ENCODE data around the gene BRD1. TPM values are rescaled to one million over a fixed set of nuclear protein-coding genes. Genes with fewer than 3 reads are reported as not detected.
"Not testable (repeated sequence)": the region's sequence is repeated elsewhere in the genome, so short reads cannot be mapped to it uniquely, and the experiment has no call there.

BRD1 gene
- total RNA-seq, 1 donor from 2014 or later = 34.3 TPM

DNA sequence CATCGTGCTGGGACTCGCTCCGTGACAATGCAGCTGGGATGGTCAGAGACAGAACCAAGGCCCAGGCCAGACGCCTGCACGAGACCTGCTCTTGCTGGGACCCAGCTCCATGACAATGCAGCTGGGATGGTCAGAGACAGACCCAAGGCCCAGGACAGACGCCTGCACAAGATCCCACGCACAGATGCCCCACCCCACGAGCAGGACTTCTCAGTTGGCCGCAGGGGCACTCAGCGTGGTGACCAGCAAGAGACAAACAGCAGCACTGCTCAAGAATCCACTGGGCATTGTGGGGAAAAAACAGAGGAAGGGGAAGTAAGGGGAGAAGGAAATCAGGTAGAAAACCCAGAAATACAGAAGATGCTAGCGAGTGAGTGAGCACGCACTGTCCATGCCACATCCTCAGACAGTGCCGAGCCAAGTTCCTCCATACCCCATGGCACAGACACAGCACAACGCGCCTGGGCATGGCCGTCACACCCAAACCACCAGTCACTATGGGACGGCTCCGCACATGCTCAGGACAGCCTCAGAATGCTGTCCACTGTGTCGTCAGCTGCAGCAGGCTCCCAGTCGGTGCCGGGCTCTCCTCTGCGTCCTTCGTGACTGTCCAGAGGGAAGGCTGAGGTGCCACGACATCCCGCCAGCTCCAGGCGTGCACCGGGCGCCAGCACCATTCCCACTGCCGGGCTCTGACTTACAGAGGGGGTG is 44.5 kb downstream of the BRD1 start:
- Mint-ChIP-seq H3K4me3 (ENCODE audit: unreplicated experiment) (no peak overlapping the region), H3K27ac (ENCODE audit: unreplicated experiment) (no peak overlapping the region)

GRCh38 chr22:49781886-49782285 is 45.8 kb downstream of the BRD1 start:
- H3K9me3 Mint-ChIP-seq (ENCODE audit: unreplicated experiment); H3K27ac Mint-ChIP-seq (ENCODE audit: unreplicated experiment); H3K4me3 Mint-ChIP-seq (ENCODE audit: unreplicated experiment); DNase-seq (ENCODE audit: extremely low spot score, unreplicated experiment); H3K4me1 Mint-ChIP-seq (ENCODE audit: unreplicated experiment); H3K27me3 Mint-ChIP-seq (ENCODE audit: unreplicated experiment): not testable (repeated sequence)
- H3K36me3 Mint-ChIP-seq (ENCODE audit: unreplicated experiment) = peaks cover 19% of the 10 kb centered on the region

More for the DNA sequence above, 44.5 kb downstream of the BRD1 start:
- Mint-ChIP-seq H3K9me3 (ENCODE audit: unreplicated experiment) (no peaks in the 10 kb centered on the region), H3K4me1 (ENCODE audit: unreplicated experiment) (peaks cover 5% of the 10 kb centered on the region), H3K27me3 (ENCODE audit: unreplicated experiment) (no peaks in the 10 kb centered on the region), H3K36me3 (ENCODE audit: unreplicated experiment) (peaks cover 25% of the 10 kb centered on the region)
- DNase-seq (ENCODE audit: extremely low spot score, unreplicated experiment) = no peak
- TF ChIP-seq, protein P1, sequence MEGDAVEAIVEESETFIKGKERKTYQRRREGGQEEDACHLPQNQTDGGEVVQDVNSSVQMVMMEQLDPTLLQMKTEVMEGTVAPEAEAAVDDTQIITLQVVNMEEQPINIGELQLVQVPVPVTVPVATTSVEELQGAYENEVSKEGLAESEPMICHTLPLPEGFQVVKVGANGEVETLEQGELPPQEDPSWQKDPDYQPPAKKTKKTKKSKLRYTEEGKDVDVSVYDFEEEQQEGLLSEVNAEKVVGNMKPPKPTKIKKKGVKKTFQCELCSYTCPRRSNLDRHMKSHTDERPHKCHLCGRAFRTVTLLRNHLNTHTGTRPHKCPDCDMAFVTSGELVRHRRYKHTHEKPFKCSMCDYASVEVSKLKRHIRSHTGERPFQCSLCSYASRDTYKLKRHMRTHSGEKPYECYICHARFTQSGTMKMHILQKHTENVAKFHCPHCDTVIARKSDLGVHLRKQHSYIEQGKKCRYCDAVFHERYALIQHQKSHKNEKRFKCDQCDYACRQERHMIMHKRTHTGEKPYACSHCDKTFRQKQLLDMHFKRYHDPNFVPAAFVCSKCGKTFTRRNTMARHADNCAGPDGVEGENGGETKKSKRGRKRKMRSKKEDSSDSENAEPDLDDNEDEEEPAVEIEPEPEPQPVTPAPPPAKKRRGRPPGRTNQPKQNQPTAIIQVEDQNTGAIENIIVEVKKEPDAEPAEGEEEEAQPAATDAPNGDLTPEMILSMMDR (IDR thresholded peaks at IDR 0.05) = no peak

DNA sequence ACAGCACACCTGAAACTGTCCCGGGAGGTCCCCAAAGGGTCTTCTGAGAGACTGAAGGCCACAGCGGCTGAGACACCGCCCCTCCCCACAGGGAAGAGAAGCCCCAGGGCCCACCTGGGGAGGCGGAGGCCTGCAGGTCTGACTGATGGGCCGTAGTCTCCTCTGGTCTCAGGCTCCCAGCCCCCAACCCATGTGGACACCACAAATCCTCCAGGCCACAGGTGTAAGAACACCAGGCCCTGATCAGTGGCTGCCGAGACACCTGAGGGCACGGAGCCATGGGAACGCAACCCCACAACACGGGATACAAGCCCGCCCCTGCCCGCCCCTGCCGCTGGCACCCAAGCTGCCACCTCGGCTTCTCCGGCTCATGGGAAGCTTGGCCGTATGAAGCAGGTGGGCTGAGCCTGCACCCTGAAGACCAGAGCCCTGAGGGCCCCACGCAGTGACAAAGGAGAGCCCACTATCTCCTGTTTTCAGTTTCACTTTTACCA is 46.3 kb downstream of the BRD1 start:
- no peak for DNase-seq (ENCODE audit: extremely low spot score, unreplicated experiment)
- H3K27ac Mint-ChIP-seq (ENCODE audit: unreplicated experiment) = no peak overlapping the region
- peaks cover 3% of the 10 kb centered on the region for H3K4me1 Mint-ChIP-seq (ENCODE audit: unreplicated experiment)
- no peak overlapping the region for H3K4me3 Mint-ChIP-seq (ENCODE audit: unreplicated experiment)
- peaks cover 15% of the 10 kb centered on the region for H3K36me3 Mint-ChIP-seq (ENCODE audit: unreplicated experiment)
- no peaks in the 10 kb centered on the region for H3K9me3 Mint-ChIP-seq (ENCODE audit: unreplicated experiment)
- TF ChIP-seq, protein P1 (IDR thresholded peaks at IDR 0.05) = no peak
- no peaks in the 10 kb centered on the region for H3K27me3 Mint-ChIP-seq (ENCODE audit: unreplicated experiment)

DNA sequence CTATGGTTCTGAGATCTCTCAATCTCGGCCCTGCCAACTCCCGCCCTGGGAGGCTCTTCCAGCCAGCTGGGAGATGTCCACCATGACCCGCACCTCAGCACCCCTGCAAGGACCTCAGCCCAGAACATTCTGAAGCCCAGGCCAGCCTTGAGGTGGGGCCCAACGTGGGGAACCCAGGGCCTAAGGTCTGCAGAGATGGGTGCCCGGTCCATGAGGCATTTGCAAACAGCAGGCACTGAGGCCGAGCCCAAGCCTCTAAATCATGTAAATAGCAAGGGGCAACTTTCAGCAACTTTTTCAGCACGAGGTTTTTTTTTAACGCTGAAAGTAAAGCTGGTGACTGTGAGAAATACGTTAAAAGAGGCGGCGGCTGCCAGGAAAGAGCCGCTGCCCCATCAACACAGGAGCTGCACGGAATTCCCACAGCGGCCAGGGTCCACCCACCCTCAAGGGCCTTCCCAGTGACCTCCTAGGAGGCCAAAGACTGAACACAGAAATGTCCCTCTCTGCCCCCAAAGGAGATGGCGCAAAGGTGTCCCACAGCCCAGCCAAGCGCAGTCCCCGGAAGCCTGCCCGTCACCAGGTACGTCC is 46.9 kb downstream of the BRD1 start:
- no peaks in the 10 kb centered on the region for H3K9me3 Mint-ChIP-seq (ENCODE audit: unreplicated experiment)
- TF ChIP-seq, protein P1 (IDR thresholded peaks at IDR 0.05) = no peak
- H3K27me3 Mint-ChIP-seq (ENCODE audit: unreplicated experiment) = no peaks in the 10 kb centered on the region
- no peak overlapping the region for H3K27ac Mint-ChIP-seq (ENCODE audit: unreplicated experiment)
- peaks cover 3% of the 10 kb centered on the region for H3K4me1 Mint-ChIP-seq (ENCODE audit: unreplicated experiment)
- no peak for DNase-seq (ENCODE audit: extremely low spot score, unreplicated experiment)
- no peak overlapping the region for H3K4me3 Mint-ChIP-seq (ENCODE audit: unreplicated experiment)
- peaks cover 11% of the 10 kb centered on the region for H3K36me3 Mint-ChIP-seq (ENCODE audit: unreplicated experiment)

DNA sequence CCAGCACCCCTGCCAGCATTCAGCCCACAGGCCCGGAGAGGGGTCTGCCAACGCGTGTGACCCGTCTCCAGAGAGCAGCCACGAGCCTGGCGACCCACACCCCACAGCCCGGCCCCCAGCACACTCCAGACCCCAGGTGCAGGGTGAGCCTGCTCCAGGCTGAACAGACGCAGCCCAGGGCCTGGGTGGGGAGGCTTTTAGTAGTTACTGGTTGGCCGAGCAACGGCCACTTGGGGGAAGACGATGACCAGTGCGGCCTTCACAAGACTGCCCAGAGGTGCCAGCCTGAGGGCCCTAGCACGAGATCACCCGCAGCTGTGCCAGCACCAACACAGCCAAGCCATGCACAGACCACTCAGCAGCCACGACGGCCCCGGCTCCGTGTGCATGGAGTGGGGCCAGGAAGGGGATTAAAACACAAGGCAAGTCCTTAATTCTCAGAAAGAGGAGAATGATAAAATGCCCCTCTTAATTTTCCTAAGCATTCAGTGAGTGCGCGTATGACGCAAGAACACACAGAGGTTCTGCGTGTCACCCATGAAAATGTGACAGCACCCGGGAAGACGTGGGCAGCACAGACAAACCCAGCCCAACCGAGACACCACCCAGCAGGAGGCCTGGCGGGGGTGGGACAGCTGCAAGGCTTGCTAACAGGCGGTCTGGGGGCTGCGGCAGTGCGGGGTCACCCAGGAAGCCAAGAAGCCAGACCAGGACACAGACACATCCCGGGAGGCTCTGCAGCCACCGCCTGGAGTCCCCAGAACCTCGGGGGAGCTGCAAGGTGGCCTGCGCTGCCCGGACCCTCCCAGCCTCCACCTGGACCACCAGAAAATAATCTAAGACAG is 47.6 kb downstream of the BRD1 start:
- Mint-ChIP-seq H3K9me3 (ENCODE audit: unreplicated experiment) (no peaks in the 10 kb centered on the region), H3K27me3 (ENCODE audit: unreplicated experiment) (no peaks in the 10 kb centered on the region), H3K4me1 (ENCODE audit: unreplicated experiment) (peaks cover 3% of the 10 kb centered on the region), H3K27ac (ENCODE audit: unreplicated experiment) (peak overlapping the region; percentile 31), H3K4me3 (ENCODE audit: unreplicated experiment) (no peak overlapping the region), H3K36me3 (ENCODE audit: unreplicated experiment) (peaks cover 12% of the 10 kb centered on the region)
- DNase-seq (ENCODE audit: extremely low spot score, unreplicated experiment) = no peak
- TF ChIP-seq, protein P1 (IDR thresholded peaks at IDR 0.05) = no peak

Data from osteocyte (in vitro differentiated cells).